SK-N-SH treated with all-trans-retinoic acid at 6 μM for 48 hours (cell line): ENCODE measurements around the gene ADAMTS17.

Source experiments
- ARNTL ChIP-seq: fragments of 450-650 bp; formaldehyde crosslinking; IDR thresholded peaks from 2 replicates; pipeline ENCODE4 v1.5.0; 2020; ENCODE audit warnings: low read depth, mild to moderate bottlenecking, moderate library complexity, borderline replicate concordance
- GLIS3 ChIP-seq: fragments of 250-450 bp; sonication (Bioruptor Pico); IDR thresholded peaks from 2 replicates; pipeline ENCODE4 v1.5.0; 2020; ENCODE audit warnings: mild to moderate bottlenecking, moderate library complexity
- OSR1 ChIP-seq: fragments of 250-450 bp; sonication (Bioruptor Pico); IDR thresholded peaks from 2 replicates; pipeline ENCODE4 v1.8.0; 2022; ENCODE audit warnings: moderate library complexity, mild to moderate bottlenecking, inconsistent platforms
- ZFP3 ChIP-seq: fragments of 250-450 bp; sonication (Bioruptor Pico); IDR thresholded peaks from 2 replicates; pipeline ENCODE4 v1.5.0; 2020; ENCODE audit warnings: mild to moderate bottlenecking, moderate library complexity
- TF ChIP-seq, protein P1 (sequence below): fragments of 250-450 bp; sonication (Bioruptor Pico); IDR thresholded peaks from 2 replicates; pipeline ENCODE4 v1.5.1; 2020; ENCODE audit warnings: low read depth, mild to moderate bottlenecking, moderate library complexity
- TF ChIP-seq, protein P2 (sequence below): fragments of 250-450 bp; sonication (Bioruptor Pico); IDR thresholded peaks from 2 replicates; pipeline ENCODE4 v1.5.0; 2020; ENCODE audit warnings: mild to moderate bottlenecking, moderate library complexity
- TF ChIP-seq, protein P3 (sequence below): fragments of 250-450 bp; sonication (Bioruptor Pico); IDR thresholded peaks from 2 replicates; pipeline ENCODE4 v1.8.0; 2020; ENCODE audit warnings: mild to moderate bottlenecking, moderate library complexity, borderline replicate concordance

DNA sequence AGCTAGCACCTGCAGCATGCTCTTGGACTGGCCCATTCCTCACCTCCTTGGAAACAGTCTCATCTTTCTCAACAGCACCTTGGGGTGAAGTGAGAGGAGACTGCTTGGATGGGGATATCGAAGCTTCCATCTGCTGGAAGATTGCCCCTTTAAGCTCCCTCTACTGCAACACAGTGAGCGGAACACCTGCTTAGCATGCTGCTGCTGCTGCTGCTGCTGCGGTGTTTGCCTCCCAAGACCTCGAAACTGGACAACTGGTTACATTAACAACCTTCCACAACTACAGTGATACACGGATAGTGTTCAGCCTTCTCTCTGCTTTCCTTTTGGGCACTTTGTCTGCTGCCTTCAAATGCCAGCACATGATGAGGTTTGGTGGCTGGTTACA is 354.7 kb downstream of the ADAMTS17 start:
- TF ChIP-seq, protein P1, sequence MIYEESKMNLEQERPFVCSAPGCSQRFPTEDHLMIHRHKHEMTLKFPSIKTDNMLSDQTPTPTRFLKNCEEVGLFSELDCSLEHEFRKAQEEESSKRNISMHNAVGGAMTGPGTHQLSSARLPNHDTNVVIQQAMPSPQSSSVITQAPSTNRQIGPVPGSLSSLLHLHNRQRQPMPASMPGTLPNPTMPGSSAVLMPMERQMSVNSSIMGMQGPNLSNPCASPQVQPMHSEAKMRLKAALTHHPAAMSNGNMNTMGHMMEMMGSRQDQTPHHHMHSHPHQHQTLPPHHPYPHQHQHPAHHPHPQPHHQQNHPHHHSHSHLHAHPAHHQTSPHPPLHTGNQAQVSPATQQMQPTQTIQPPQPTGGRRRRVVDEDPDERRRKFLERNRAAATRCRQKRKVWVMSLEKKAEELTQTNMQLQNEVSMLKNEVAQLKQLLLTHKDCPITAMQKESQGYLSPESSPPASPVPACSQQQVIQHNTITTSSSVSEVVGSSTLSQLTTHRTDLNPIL (CRISPR knock-in tag) = no peak
- TF ChIP-seq, protein P2, sequence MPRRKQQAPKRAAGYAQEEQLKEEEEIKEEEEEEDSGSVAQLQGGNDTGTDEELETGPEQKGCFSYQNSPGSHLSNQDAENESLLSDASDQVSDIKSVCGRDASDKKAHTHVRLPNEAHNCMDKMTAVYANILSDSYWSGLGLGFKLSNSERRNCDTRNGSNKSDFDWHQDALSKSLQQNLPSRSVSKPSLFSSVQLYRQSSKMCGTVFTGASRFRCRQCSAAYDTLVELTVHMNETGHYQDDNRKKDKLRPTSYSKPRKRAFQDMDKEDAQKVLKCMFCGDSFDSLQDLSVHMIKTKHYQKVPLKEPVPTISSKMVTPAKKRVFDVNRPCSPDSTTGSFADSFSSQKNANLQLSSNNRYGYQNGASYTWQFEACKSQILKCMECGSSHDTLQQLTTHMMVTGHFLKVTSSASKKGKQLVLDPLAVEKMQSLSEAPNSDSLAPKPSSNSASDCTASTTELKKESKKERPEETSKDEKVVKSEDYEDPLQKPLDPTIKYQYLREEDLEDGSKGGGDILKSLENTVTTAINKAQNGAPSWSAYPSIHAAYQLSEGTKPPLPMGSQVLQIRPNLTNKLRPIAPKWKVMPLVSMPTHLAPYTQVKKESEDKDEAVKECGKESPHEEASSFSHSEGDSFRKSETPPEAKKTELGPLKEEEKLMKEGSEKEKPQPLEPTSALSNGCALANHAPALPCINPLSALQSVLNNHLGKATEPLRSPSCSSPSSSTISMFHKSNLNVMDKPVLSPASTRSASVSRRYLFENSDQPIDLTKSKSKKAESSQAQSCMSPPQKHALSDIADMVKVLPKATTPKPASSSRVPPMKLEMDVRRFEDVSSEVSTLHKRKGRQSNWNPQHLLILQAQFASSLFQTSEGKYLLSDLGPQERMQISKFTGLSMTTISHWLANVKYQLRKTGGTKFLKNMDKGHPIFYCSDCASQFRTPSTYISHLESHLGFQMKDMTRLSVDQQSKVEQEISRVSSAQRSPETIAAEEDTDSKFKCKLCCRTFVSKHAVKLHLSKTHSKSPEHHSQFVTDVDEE (CRISPR knock-in tag) = no peak
- no peak for TF ChIP-seq ARNTL (CRISPR knock-in tag)
- TF ChIP-seq OSR1 (CRISPR knock-in tag) = no peak
- TF ChIP-seq GLIS3 = no peak
- TF ChIP-seq, protein P3, sequence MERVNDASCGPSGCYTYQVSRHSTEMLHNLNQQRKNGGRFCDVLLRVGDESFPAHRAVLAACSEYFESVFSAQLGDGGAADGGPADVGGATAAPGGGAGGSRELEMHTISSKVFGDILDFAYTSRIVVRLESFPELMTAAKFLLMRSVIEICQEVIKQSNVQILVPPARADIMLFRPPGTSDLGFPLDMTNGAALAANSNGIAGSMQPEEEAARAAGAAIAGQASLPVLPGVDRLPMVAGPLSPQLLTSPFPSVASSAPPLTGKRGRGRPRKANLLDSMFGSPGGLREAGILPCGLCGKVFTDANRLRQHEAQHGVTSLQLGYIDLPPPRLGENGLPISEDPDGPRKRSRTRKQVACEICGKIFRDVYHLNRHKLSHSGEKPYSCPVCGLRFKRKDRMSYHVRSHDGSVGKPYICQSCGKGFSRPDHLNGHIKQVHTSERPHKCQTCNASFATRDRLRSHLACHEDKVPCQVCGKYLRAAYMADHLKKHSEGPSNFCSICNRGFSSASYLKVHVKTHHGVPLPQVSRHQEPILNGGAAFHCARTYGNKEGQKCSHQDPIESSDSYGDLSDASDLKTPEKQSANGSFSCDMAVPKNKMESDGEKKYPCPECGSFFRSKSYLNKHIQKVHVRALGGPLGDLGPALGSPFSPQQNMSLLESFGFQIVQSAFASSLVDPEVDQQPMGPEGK (CRISPR knock-in tag) = no peak
- TF ChIP-seq ZFP3 (CRISPR knock-in tag) = no peak
